SK-N-MC (cell line): ENCODE data around the gene CAMK1D.

Experiments
- EZH2 ChIP-seq: fragments of 200-600 bp; sonication (generic); IDR thresholded peaks from one replicate; pipeline ENCODE4 v1.6.1; 2017; ENCODE audit warnings: antibody characterized with exemption
- POLR2AphosphoS5 ChIP-seq: IDR thresholded peaks from 2 replicates; pipeline ENCODE4 v1.6.1; 2012; ENCODE audit warnings: mild to moderate bottlenecking, low read depth, low read length, borderline replicate concordance

- TF ChIP-seq POLR2AphosphoS5 (no peak), EZH2 (no peak)
Measured at GRCh38 chr10:12650538-12651298, 301.4 kb downstream of the CAMK1D start.
